H9 (cell line): Measurements from ENCODE around the gene PUS3. TPM values are rescaled to one million over a fixed set of nuclear protein-coding genes. Genes with fewer than 3 reads are reported as not detected.

Experiments used
- DNase-seq: peaks from one replicate; pipeline ENCODE4 v3.0.0-alpha.2; 2017
- H2AFZ ChIP-seq: one replicate; pipeline ENCODE4 v1.6.1; 2013; ENCODE audit warnings: mild to moderate bottlenecking, low read length, control low read depth, moderate library complexity
- H2AK5ac ChIP-seq: 2 replicates; pipeline ENCODE4 v1.6.1; 2013; ENCODE audit warnings: low read length, control low read depth, mixed read lengths; ENCODE audit not compliant: insufficient read length
- H2BK120ac ChIP-seq: one replicate; pipeline ENCODE4 v1.6.1; 2013; ENCODE audit warnings: low read depth, mild to moderate bottlenecking, low read length, control low read depth, inconsistent platforms; ENCODE audit not compliant: poor library complexity, severe bottlenecking
- H2BK12ac ChIP-seq: 2 replicates; pipeline ENCODE4 v1.6.1; 2013; ENCODE audit warnings: low read length, control low read depth, mixed read lengths, low read depth; ENCODE audit not compliant: insufficient read length
- H2BK15ac ChIP-seq: 2 replicates; pipeline ENCODE4 v1.6.1; 2013; ENCODE audit warnings: low read depth, low read length, control low read depth
- H2BK20ac ChIP-seq: one replicate; pipeline ENCODE4 v1.6.1; 2013; ENCODE audit warnings: low read depth, mild to moderate bottlenecking, low read length, control low read depth, inconsistent platforms; ENCODE audit not compliant: poor library complexity, severe bottlenecking
- H2BK5ac ChIP-seq: 2 replicates; pipeline ENCODE4 v1.6.1; 2013; ENCODE audit warnings: low read length, control low read depth, mixed read lengths; ENCODE audit not compliant: insufficient read length
- H3K14ac ChIP-seq: 2 replicates; pipeline ENCODE4 v1.6.1; 2013; ENCODE audit warnings: low read length, control low read depth; ENCODE audit not compliant: insufficient read depth
- H3K18ac ChIP-seq: 2 replicates; pipeline ENCODE4 v1.6.1; 2013; ENCODE audit warnings: low read depth, mild to moderate bottlenecking, mixed read lengths, low read length, control low read depth; ENCODE audit not compliant: insufficient read length
- H3K23ac ChIP-seq: 2 replicates; pipeline ENCODE4 v1.6.1; 2013; ENCODE audit warnings: low read length, control low read depth, mixed read lengths, low read depth; ENCODE audit not compliant: insufficient read length
- H3K23me2 ChIP-seq: 2 replicates; pipeline ENCODE4 v1.6.1; 2013; ENCODE audit warnings: low read depth, mild to moderate bottlenecking, mixed read lengths, low read length, control low read depth; ENCODE audit not compliant: insufficient read length, poor library complexity, severe bottlenecking
- H3K27ac ChIP-seq: 2 replicates; pipeline ENCODE4 v1.5.1; 2013; ENCODE audit warnings: low read length, control low read depth, mixed read lengths, low read depth; ENCODE audit not compliant: insufficient read length
- H3K27me3 ChIP-seq: 2 replicates; pipeline ENCODE4 v1.6.1; 2013; ENCODE audit warnings: low read length, control low read depth, inconsistent platforms; ENCODE audit not compliant: insufficient read depth
- H3K4ac ChIP-seq: 2 replicates; pipeline ENCODE4 v1.6.1; 2013; ENCODE audit warnings: low read depth, mild to moderate bottlenecking, control low read depth, inconsistent platforms, low read length, moderate library complexity
- H3K4me1 ChIP-seq: 2 replicates; pipeline ENCODE4 v1.6.1; 2013; ENCODE audit warnings: low read length, control low read depth, inconsistent platforms; ENCODE audit not compliant: insufficient read depth
- H3K4me2 ChIP-seq: 2 replicates; pipeline ENCODE4 v1.6.1; 2013; ENCODE audit warnings: low read length, control low read depth, mixed read lengths; ENCODE audit not compliant: insufficient read length, insufficient read depth
- H3K56ac ChIP-seq: 2 replicates; pipeline ENCODE4 v1.6.1; 2013; ENCODE audit warnings: low read depth, mild to moderate bottlenecking, mixed read lengths, low read length, control low read depth; ENCODE audit not compliant: insufficient read length
- H3K79me1 ChIP-seq: 2 replicates; pipeline ENCODE4 v1.6.1; 2013; ENCODE audit warnings: low read depth, mild to moderate bottlenecking, moderate library complexity, low read length, control low read depth, inconsistent platforms; ENCODE audit not compliant: insufficient read depth, poor library complexity, severe bottlenecking
- H3K79me2 ChIP-seq: 2 replicates; pipeline ENCODE4 v1.6.1; 2013; ENCODE audit warnings: low read length, control low read depth, inconsistent platforms; ENCODE audit not compliant: insufficient read depth
- H3K9ac ChIP-seq: 2 replicates; pipeline ENCODE4 v1.6.1; 2013; ENCODE audit warnings: low read length, control low read depth, mixed read lengths; ENCODE audit not compliant: insufficient read length; ENCODE audit errors: extremely low read depth
- H3K9me3 ChIP-seq: one replicate; pipeline ENCODE4 v1.6.1; 2013; ENCODE audit warnings: low read depth, low read length, inconsistent platforms; ENCODE audit not compliant: control insufficient read depth
- H3T11ph ChIP-seq: one replicate; pipeline ENCODE4 v1.6.1; 2013; ENCODE audit warnings: mild to moderate bottlenecking, low read length, control low read depth, inconsistent platforms
- H4K20me1 ChIP-seq: one replicate; pipeline ENCODE4 v1.6.1; 2013; ENCODE audit not compliant: control insufficient read depth, insufficient read length, insufficient read depth
- H4K5ac ChIP-seq: 2 replicates; pipeline ENCODE4 v1.6.1; 2013; ENCODE audit warnings: low read depth, mild to moderate bottlenecking, mixed read lengths, low read length, control low read depth; ENCODE audit not compliant: insufficient read length
- H4K8ac ChIP-seq: replicated peaks from 2 replicates; pipeline ENCODE4 v1.6.1; 2013; ENCODE audit warnings: low read length, control low read depth, mixed read lengths, low read depth; ENCODE audit not compliant: insufficient read length
- H4K91ac ChIP-seq: 2 replicates; pipeline ENCODE4 v1.6.1; 2013; ENCODE audit warnings: low read depth, mild to moderate bottlenecking, moderate library complexity, mixed read lengths, low read length, control low read depth; ENCODE audit not compliant: insufficient read length
- H3K27ac Mint-ChIP-seq, 3 experiments: 2 replicates in 2 of 3; 3 replicates in 1 of 3; pipeline ENCODE4 v1.8.0; 2020 to 2021; ENCODE audit warnings: mixed read lengths in 3 of 3, mild to moderate bottlenecking in 1 of 3, moderate library complexity in 1 of 3
- H3K27me3 Mint-ChIP-seq: 2 replicates; pipeline ENCODE4 v1.8.0; 2021; ENCODE audit warnings: low read depth, mild to moderate bottlenecking, moderate library complexity, mixed read lengths
- H3K36me3 Mint-ChIP-seq, 3 experiments: 2 replicates in 2 of 3; 3 replicates in 1 of 3; pipeline ENCODE4 v1.8.0; 2020 to 2021; ENCODE audit warnings: low read depth in 3 of 3, mixed read lengths in 3 of 3; ENCODE audit not compliant: insufficient read depth in 1 of 3
- H3K4me1 Mint-ChIP-seq, 2 experiments: 2 replicates each; pipeline ENCODE4 v1.8.0; 2020; ENCODE audit warnings: mixed read lengths in 2 of 2
- H3K4me3 Mint-ChIP-seq, 2 experiments: 2 replicates in 1 of 2; 3 replicates in 1 of 2; pipeline ENCODE4 v1.8.0; 2020 to 2021; ENCODE audit warnings: mild to moderate bottlenecking in 2 of 2, mixed read lengths in 2 of 2, moderate library complexity in 1 of 2
- H3K9me3 Mint-ChIP-seq, 2 experiments: 2 replicates in 1 of 2; 3 replicates in 1 of 2; pipeline ENCODE4 v1.8.0; 2020; ENCODE audit warnings: mild to moderate bottlenecking in 2 of 2, mixed read lengths in 2 of 2, moderate library complexity in 1 of 2
- WGBS: extraction: QIAGEN DNeasy Blood & Tissue Kit; methylation state at CpG from one replicate; pipeline ENCODE4 v1.1.7; 2013; ENCODE audit warnings: missing lambda C conversion rate, low lambda C conversion rate, mixed read lengths; ENCODE audit not compliant: insufficient read length; ENCODE audit errors: extremely low coverage; 5-methylcytosine and 5-hydroxymethylcytosine counted together
- total RNA-seq: library from RNA; stranded (reverse); gene quantifications from 2 replicates; pipeline ENCODE4 v1.2.1, GENCODE V29; 2021
- TF ChIP-seq, protein P1 (sequence below): fragments of 200-600 bp; sonication (generic); conservative IDR thresholded peaks from 3 replicates; pipeline ENCODE4 v1.8.0; 2021; ENCODE audit warnings: antibody characterized with exemption, mild to moderate bottlenecking

The PUS3 gene
- total RNA-seq, 1 experiment from 2014 or later, result 20.0 TPM

DNA sequence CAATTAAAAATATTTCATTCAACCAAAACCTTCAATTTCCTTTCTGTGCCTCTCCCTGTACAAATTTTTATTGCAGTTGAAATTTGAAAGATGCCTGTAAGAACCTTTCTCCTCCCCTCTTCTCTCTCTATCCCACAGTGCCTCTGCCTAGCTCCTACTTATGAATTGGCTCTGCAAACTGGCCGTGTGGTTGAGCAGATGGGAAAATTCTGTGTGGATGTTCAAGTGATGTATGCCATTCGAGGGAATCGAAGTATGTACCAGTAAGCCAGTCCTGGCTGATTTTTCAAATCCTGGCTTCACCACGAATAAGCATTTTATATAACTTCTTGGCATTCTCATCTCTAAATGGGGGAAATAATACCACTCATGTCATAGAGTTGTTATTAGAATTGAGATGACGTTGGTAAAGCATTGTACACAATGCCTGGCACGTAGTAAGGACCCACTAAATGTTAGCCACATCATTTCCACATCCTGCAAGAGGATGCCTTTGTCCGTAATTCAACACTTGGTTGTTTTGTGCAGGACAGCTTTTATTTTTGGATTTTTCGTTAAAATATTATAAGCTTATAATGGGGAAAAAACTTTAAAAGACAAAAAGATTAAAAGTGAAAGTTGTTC, 7.3 kb upstream of the PUS3 start:
- Histone ChIP-seq H3K56ac (no peak overlapping the region), H2BK15ac (no peak overlapping the region), H3K27ac (no peak overlapping the region), H2BK120ac (no peak overlapping the region), H4K91ac (no peak overlapping the region), H3K23ac (no peak overlapping the region), H4K8ac (no peak overlapping the region), H3K23me2 (no peaks in the 10 kb centered on the region), H3K4me1 (no peaks in the 10 kb centered on the region), H3K18ac (no peak overlapping the region), H2AK5ac (no peak overlapping the region), H2BK5ac (no peak overlapping the region), H3K4ac (no peak overlapping the region), H3K9ac (no peak overlapping the region), H4K20me1 (no peaks in the 10 kb centered on the region), H3K9me3 (no peaks in the 10 kb centered on the region), H3K79me2 (no peaks in the 10 kb centered on the region), H3T11ph (no peak overlapping the region), H2BK20ac (no peak overlapping the region), H3K27me3 (no peaks in the 10 kb centered on the region), H4K5ac (no peak overlapping the region), H3K79me1 (no peaks in the 10 kb centered on the region), H3K14ac (no peak overlapping the region), H2AFZ (no peak overlapping the region), H2BK12ac (no peak overlapping the region), H3K4me2 (no peak overlapping the region)
- TF ChIP-seq, protein P1, sequence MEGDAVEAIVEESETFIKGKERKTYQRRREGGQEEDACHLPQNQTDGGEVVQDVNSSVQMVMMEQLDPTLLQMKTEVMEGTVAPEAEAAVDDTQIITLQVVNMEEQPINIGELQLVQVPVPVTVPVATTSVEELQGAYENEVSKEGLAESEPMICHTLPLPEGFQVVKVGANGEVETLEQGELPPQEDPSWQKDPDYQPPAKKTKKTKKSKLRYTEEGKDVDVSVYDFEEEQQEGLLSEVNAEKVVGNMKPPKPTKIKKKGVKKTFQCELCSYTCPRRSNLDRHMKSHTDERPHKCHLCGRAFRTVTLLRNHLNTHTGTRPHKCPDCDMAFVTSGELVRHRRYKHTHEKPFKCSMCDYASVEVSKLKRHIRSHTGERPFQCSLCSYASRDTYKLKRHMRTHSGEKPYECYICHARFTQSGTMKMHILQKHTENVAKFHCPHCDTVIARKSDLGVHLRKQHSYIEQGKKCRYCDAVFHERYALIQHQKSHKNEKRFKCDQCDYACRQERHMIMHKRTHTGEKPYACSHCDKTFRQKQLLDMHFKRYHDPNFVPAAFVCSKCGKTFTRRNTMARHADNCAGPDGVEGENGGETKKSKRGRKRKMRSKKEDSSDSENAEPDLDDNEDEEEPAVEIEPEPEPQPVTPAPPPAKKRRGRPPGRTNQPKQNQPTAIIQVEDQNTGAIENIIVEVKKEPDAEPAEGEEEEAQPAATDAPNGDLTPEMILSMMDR, result no peak
- peaks cover 3 to 16% (median 3%) of the 10 kb centered on the region in 3 experiments; a peak in 6 of 7 replicates for H3K36me3 Mint-ChIP-seq
- no peak overlapping the region for H3K4me3 Mint-ChIP-seq
- no peak overlapping the region for H3K27ac Mint-ChIP-seq
- no peaks in the 10 kb centered on the region for H3K4me1 Mint-ChIP-seq
- no peak for DNase-seq
- H3K9me3 Mint-ChIP-seq, result no peaks in the 10 kb centered on the region
- peaks cover 14% of the 10 kb centered on the region for H3K27me3 Mint-ChIP-seq
- WGBS, result no CpG with 5 or more reads among the region's 8 CpGs
